GM21786 (cell line): ENCODE results near the gene DKK3.
A peak's percentile ranks its signal among the peaks of the same experiment; 100 is the strongest.
"Not testable (repeated sequence)": the region's sequence is repeated elsewhere in the genome, so short reads cannot be mapped to it uniquely, and the experiment has no call there.

Experiments used
- ATAC-seq: cut with Tn5 transposase; IDR thresholded peaks from one replicate; pipeline ENCODE4 v1.9.1; 2021; ENCODE audit not compliant: unreplicated experiment

Gene DKK3

DNA sequence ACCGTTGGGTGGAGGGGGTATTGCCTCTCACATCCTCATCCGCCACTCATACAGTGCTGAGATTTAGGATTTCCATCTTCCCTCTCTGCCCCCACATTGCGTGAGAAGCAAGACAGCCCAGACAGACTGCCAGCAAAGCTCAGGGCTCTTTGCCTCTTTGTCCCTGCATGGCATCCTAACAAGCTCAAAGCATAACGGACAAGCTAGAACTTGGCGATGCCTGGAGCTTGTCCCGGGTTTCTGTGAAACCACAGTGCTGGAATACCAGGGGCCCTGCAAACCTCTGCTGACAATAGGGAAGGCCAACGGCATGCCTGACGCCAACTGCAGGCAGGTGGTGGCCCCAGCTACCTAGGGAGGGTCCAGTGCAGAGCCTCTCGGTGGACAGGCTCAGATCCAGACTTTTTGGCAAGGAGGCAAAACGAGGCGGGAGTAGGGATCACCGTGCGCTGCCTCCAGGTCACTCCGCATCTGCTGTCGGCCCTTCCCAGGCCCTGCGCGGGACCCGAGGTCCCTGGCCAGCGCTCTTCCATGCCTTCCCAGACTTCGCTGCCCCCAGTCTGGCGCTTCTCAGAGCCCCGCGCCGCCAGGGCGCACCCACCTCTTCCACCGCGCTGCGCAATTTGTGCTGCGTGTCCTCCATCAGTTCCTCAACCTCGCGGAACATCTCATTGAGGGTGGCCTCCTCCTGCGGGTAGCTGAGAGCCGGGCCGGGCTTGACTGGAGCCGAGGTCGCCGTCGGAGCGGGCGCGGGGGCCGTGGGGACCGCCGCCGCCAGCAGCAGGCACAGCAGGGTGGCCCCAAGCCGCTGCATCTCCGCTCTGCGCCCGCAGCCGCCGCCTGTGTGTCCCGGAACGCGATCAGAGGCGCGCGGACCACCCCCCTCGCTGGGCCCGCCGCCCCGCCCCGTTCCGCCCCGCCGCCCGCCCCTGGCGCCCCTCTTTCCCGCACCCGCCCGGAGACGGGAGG lies at the start of gene DKK3:
Gene DKK3, minus strand, starts transcription at position 858 of the 969 bp plus-strand sequence. Its CDS starts 44 bp downstream, at position 814.
- no peak for ATAC-seq

DNA sequence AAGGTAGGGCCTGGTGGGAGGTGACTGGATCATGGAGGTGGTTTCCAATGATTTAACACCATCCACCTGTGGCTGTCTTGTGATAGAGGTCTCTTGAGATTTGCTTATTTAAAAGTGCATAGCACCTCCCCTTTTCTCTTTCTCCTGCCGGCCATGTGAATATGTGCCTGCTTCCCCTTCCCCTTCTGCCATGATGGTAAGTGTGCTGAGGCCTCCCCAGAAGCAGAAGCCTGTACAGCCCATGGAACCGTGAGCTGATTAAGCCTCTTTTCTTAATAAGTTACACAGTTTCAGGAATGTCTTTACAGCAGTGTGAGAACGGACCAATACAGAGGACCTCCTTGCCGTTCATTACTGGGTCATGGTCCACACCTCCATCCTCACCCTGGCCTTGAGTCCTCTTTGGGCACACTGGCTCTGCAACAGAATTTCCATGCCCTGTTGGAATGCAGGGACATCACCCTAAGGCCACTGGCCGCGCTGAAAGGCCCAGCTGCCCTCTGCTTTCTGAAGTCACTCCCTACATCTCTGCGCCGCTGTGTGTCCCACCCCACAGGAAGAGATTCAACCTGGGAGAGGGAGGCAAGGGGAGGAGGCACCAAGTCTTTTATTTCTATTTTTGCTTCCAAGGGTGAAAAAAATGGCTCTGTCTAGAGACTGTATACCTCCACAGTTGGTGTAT lies 49.0 kb upstream of the DKK3 start:
- ATAC-seq = no peak

DNA sequence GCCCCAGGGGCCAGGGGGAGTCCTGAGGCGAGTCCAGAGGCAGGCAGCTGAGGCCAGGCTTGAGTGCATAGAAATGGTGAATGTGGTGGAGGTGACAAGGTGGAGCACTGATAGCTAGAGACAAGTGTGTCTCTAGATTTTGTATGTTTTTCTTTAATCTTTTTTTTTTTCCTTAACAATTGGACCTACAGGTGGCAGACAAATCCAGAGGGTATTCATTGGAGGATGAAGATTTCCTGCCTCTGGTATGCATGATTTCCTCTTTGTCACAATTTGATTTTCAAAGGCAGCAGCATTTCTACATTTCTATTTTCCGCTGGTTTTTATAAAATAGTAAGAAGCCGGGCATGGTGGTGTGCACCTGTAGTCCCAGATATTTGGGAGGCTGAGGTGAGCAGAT lies 47.7 kb upstream of the DKK3 start:
- no peak for ATAC-seq

DNA sequence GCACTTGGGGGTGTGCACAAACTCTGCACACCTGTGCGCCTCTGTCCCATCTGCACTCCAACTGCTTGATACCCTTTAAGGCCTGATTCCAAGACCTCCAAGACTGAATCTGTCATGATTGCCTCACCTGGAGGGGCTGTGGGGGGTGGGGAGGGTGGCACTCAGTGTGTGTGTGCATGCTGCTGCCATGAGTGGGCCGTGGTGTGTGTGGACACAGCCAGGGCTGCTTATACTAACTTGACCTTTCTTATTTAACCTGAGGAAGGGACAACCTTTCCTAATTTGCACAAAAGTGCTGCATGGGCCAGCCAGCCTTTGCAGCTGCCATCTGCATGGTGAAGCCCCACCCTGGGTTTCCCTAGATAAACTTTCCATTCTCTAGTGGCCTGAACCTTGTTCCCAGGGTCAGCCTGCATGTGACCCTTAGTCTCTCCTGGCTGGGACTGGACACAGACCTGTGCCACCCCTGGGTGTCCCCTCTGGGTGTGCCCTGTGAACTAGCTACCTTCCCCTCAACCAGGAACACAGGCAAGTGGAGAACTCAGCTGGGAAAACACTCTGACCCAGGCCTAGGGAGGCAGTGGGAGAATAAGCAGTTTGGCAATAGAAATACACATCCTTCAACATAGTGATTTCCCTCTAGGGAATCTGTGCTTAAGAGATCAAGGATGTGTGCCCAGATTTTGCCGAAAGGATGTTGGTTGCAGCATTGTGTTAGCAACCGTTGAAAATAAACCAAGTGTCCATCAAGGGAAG lies 45.4 kb upstream of the DKK3 start:
- ATAC-seq = no peak

DNA sequence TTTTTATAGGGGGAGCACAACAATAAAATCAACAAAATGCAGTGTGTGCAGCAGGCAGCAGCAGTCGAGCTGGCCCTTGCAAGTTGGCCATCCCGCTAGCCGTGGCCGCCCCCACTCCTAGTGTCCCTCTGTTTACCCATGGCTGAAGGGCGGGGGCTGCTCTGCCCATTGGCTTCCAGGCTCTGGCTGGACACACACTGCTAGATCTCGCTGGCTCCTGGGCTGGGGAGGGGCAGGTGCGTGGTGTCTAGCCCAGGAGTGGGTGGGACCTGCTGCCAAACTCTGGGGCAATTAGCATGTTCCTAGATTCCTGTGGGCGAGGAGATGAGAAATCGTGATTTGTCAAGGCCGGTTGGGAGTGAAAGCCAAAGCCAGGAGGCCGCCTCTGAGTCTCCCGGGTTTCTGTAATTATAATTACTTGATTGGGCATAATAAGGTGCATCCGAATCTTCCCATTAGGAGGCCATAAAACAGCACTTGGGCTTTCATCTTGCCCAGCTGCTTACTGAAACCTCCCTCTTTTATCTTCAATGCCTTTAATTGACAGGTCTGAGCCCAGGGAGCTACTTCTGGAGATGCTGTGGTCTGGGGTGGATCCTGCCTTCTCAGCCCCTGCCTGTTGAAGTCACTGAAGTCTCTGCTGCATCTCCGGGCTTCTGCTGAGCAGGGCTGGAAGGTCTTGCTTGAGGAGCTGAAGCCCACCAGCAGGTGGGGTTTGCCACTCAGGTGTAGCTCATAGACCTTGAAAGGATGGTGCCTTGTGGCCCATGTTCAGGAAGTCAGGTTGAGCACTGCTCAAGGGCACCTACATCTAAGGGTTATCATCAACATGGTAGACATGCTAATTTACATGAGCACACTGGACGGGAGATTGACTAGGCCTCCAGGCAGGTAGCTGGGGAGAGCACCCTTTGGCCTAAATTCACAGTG lies 44.5 kb upstream of the DKK3 start:
- no peak for ATAC-seq

DNA sequence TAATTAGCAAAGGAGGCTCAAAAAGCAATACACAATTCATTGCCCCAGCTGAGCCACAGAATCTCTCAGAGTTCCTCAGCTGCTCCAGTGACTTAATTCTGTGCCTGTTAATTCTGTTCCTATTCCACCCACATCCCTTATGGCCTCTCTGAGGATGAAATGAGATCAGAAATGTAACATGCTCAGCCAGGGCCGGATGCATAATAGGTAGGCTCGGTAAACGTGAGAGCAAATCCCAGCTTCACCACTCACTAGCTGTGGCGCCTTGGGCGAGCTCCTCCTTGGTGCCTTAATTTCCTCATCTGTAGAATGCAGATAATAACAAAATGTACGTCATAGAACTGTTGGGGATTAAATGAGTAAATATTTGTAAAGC lies 42.8 kb upstream of the DKK3 start:
- ATAC-seq = no peak

DNA sequence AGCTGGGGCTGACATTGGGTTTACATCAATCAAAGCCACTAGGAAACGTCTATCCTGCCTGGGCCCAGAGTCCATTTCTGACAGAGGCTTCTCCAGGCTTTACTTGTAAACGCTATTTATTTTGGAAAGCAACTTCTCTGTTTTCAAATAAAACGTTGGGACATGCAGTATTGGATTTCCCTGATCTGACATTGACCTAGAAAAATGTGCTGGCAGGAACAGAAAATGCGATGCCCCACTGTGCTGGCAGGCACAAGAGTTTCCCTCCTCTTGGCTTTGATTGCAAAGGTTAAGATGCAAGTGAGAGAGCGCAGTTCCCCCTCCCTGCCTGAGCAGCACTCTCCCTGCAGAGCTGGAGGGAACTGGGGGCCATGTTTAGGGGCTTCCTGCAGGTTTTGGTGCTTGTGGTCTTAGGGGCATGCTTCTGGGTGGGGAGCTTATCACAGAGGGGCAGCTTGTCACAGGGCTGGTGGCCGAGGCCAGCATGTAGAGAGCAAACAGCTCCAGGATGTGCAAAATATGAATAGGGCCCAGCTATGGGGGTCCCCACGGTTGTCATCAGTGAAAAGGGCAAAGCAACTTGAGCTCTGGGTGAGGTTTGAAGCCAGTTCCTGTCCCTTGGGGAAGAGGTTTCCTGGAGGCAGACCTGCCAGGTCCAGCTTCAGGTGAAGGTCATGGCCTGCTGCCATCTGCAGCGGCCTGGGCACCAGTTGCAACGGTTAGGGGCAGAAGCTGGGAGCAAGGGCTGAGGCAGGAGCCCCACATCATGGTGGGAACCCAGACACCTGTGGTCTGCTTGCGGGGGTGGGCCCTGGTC lies 42.3 kb upstream of the DKK3 start:
- no peak for ATAC-seq

DNA sequence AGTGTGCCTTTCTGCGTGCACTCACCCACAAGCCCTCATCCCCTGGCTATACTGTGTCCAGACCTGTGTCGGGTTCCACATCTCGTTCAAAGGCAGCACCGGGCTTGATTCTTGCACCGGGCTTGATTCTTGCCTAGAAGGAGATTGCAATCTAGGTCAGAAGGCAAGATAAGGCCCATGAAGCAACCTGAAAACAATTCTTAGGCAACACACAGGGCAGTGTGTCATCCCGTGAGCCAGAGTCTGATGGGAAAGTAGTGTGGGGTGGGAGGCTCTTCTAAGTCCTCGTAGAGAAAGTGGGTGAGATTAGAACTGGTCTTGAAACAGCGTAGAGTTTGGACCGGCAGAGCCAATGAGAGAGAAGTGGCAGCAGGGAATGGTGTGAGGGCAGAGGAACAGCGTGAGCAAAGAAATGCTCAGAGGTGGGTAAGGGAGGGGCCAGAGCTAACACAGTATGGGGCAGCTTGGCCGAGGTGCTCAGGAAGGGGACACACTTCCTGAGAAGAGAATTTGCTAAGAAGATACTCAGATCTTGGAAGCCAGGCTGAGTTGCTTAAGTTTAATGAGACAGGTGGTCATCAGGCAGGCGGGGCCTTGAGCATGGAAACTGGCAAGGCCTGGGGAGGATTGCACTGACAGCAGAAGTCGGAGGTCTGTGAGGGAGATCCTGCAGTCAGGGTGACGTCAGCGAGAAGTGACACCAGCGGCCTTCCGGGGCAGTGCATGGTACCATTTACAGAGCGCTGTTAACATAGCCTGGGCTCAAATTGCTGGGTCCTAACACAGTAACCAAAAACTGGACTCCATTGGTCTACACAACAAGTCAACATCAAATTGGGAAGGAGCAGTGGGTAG lies 40.7 kb upstream of the DKK3 start:
- no peak for ATAC-seq

DNA sequence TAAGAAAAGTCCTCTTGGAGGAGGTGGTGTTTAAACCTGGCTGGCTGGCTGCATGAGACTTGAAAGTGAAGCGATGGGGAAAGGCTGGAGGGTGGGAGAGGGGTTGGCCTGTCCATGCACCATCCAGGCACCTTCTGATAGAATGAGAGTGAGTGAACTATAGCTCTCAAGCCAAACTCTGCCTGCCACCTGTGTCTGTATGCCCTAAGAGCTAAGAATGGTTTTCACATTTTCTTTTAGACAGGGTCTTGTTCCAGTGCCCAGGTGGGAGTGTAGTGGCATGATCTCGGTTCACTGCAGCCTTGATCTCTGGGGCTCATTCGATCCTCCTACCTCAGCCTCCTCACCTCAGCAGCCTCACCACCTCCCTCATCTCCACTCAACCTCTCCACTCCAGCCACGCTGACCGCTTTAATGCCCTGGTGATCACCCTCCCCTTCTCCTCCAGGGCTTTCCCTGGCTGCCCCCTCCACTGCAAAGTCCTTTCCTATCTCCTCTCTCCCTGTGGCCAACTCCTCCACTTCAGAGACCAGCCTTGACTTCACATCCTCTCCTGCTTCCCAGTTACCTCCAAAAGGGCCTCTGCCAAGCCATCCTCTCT lies 38.3 kb upstream of the DKK3 start:
- ATAC-seq = no peak

DNA sequence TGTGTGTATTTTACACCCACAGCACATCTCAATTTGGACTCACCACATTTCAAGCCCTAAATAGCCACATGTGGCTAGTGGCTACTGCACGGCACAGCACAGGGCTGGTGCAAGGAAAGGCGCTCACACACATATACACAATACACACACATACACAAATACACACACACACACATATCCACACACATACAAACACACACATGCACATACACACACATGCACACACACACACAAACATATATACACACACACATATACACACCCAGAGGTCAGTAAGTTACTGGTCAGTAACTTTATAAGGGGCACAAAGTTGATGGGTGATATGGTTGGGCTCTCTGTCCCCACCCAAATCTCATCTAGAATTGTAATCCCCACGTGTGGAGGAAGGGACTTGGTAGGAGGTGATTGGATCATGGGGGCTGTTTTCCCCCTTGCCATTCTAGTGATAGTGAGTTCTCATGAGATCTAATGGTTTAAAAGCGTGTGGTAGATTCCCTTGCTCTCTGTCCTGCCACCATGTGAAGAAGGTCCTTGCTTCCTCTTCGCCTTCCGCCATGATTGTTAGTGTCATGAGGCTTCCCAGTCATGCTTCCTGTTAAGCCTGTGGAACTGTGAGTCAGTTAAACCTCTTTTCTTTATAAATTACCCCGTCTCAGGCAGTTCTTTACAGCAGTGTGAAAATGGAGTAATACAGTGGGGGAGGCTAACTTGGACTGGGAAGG lies 37.6 kb upstream of the DKK3 start:
- ATAC-seq = no peak

DNA sequence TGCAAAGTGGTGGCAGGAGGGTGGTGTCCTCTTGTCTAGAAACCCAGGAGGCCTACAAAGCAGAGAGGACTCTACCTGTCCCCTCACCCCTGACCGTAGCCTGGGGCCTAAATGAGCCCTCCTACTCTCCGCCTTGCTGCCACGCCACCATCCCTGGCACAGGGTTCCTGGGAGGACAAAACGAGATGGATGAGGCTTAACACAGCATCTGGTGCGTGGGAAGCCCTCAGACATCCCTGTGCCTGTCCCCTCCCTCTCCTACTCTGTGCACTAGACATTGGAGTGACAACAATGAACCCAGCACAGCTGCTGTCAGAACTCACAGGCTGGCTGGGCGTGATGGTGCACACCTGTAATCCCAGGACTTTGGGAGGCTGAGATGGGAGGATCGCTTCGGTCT lies 36.4 kb upstream of the DKK3 start:
- no peak for ATAC-seq

DNA sequence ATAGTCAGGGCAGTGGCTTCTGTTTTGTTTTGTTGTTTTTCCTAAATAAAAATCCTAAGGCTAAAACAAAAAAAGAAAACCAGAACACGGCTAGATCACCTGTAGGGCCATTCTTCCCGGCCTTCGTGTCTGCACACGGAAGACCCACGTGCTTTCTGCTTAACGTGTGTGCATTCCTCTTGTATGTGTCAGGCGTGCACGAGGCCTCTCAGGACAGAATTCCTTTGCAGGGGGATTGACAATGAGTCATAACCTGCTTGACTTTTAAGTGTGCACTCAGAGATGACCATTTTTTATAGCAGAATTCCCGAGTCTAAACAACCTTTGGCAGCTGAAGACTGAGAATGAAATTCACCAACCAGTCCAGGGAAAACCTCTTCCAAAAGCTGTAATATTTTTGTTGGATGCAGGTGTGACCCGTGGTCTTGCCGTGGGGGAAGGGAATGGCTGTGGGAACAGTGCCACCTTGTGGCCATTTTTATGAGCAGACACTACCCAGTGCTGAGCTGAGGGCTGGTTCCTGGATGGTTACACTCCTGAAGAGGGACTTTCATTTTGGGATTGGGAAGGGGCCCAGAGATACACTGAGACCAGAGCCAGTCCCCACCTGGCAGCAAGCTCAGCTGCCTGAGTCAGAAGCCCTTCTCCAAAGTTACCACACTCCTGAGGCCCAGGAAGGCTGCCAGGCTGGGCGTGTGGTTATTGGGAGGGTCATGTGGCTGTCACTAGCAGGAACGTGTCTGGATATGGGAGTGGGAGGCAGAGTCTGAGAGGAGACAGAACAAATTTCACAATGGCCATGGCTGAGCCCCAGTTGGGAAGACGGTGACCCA lies 35.7 kb upstream of the DKK3 start:
- ATAC-seq = peak; percentile 69

DNA sequence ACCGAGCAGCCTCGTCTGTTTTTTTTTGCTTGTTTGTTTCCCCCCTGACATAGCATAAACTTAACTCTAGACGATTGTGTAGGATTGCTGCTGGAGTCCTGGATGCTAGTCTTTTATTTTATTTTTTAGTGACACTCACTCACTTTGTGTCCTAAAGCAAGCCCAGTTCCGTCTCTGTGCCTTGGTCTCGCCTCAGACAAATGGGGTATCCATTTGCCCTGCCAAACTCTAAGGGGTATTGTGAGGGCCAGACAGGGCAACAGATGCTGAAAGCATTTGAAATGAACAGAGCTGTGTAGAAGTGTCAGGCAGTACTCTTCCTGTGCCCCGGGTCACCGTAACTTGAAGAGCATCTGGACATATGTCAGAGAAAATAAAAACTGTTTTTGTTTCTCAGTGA lies 34.8 kb upstream of the DKK3 start:
- ATAC-seq = no peak

DNA sequence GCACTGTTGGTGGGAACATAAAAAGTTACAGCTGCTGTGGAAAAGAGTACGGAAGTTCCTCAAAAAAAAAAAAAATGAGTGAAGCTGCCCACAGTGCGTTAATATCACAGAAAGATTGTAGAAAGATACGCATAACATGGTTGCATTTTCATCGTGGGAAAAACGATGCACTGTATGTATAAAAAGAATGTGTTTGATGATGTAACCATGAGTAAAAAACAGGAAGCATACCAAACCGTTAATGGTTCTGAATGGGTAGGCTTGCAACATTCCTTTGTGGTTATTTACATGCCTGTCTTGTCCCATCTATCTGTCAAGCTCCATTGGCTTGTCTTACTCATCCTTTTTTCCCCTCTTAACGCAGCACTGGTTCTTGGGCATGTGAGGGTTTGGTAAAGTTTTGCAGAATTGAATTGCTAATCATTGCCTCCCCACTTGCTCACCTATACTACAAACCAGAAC lies 33.8 kb upstream of the DKK3 start:
- no peak for ATAC-seq

DNA sequence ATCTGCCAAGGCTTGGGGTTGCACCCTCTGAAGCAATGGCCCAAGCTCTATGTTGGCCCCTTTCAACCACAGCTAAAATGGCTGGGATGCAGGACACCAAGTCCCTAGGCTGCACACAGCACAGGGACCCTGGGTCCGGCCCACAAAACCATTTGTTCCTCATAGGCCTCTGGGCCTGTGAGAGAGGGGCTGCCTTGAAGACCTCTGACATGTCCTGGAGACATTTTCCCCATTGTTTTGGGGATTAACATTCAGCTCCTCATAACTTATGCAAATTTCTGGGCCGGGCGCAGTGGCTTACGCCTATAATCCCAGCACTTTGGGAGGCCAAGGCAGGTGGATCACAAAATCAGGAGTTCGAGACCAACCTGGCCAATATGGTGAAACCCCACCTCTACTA lies 32.3 kb upstream of the DKK3 start:
- not testable (repeated sequence) for ATAC-seq

DNA sequence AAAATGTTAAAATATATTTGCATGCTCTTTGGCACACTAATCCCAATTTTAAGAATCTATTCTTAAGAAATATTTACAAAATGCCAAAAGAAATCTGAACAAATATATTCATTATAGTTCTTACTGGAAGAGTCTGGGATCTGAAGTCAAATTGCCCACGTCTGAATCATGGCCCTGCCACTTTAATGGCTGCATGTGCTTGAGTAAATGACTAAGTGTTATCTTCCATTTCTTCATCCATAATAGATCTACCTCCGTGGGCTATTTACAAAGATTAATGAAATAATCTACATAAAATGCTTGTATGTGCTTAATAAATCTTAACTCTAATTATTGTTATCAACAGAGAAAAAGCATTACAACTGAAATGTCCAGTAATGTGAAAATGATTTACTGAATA lies 24.5 kb upstream of the DKK3 start:
- ATAC-seq = no peak
